ENCODE data around the gene UBE2F. TPM values are rescaled to one million over a fixed set of nuclear protein-coding genes. Genes with fewer than 3 reads are reported as not detected.
A peak's percentile ranks its signal among the peaks of the same experiment; 100 is the strongest.

The UBE2F gene
- total and polyA plus RNA-seq, 9 of the 15 experiments (the other 6 are each of a cell fraction or from before 2014, with no cell fraction given), result 18.1 to 88.1 (median 53.0) TPM

DNA sequence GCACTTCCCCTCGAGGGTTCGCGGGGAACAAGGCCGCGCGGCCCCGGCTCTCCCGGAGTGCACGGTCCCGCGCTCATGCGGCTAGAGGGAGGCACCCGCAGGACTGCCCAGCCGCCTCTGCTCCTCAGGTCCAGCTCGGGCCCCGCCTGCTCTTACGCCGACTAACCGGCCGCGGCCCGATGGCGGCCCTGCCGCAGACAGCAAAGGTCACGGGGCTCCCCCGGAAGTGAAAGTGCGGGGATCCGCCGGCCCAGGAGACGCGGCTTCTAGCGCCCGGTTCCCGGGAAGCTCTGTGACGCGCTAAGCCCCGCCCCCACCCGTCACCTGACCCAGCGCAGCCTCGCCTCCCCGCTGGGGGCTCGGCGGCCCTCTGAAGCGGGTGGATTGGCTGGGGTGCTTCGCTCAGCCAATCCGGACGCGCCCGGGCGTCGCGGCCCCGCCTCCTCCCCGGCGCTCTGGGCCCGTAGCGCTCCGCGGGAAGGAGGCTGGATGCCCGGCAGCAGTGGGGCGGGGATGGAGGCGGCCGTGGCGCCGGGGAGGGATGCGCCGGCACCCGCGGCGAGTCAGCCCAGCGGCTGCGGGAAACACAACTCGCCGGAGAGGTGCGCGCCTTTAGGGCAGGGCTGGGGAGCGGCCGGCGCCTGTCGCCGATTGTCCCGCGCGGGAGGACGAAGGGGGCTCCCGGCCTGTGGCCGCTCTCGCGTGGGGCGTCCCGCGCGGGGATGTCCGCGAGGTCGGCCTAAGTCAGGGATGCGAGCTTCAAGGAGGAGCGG lies 93.9 kb downstream of the UBE2F start, which contains the start of gene SCLY (continued):
- TF ChIP-seq, protein P1, sequence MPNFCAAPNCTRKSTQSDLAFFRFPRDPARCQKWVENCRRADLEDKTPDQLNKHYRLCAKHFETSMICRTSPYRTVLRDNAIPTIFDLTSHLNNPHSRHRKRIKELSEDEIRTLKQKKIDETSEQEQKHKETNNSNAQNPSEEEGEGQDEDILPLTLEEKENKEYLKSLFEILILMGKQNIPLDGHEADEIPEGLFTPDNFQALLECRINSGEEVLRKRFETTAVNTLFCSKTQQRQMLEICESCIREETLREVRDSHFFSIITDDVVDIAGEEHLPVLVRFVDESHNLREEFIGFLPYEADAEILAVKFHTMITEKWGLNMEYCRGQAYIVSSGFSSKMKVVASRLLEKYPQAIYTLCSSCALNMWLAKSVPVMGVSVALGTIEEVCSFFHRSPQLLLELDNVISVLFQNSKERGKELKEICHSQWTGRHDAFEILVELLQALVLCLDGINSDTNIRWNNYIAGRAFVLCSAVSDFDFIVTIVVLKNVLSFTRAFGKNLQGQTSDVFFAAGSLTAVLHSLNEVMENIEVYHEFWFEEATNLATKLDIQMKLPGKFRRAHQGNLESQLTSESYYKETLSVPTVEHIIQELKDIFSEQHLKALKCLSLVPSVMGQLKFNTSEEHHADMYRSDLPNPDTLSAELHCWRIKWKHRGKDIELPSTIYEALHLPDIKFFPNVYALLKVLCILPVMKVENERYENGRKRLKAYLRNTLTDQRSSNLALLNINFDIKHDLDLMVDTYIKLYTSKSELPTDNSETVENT (CRISPR knock-in tag; IDR thresholded peaks at IDR 0.05), result no peak
- TF ChIP-seq ZBTB17 (CRISPR knock-in tag; IDR thresholded peaks at IDR 0.05) (no peak), ZBTB12 (CRISPR knock-in tag; IDR thresholded peaks at IDR 0.05) (peak; percentile 67), TAF7 (tag; IDR thresholded peaks at IDR 0.05) (0 out of 2 replicates have a peak, but pooled peaks have one; percentile 9), CEBPG (CRISPR knock-in tag; IDR thresholded peaks at IDR 0.05) (no peak), CEBPG (tag; conservative IDR thresholded peaks at IDR 0.05 in 1 of 2, IDR thresholded peaks at IDR 0.05 in 1 of 2) (no peak), CGGBP1 (CRISPR knock-in tag; IDR thresholded peaks at IDR 0.05) (no peak), ETV1 (tag; conservative IDR thresholded peaks at IDR 0.05; ENCODE audit: low read depth) (0 out of 2 replicates have a peak, but pooled peaks have one; percentile 3), MAFK (IDR thresholded peaks at IDR 0.05; ENCODE audit: low read length) (no peak), OTX1 (CRISPR knock-in tag; IDR thresholded peaks at IDR 0.05) (no peak)
- TF ChIP-seq, protein P2, sequence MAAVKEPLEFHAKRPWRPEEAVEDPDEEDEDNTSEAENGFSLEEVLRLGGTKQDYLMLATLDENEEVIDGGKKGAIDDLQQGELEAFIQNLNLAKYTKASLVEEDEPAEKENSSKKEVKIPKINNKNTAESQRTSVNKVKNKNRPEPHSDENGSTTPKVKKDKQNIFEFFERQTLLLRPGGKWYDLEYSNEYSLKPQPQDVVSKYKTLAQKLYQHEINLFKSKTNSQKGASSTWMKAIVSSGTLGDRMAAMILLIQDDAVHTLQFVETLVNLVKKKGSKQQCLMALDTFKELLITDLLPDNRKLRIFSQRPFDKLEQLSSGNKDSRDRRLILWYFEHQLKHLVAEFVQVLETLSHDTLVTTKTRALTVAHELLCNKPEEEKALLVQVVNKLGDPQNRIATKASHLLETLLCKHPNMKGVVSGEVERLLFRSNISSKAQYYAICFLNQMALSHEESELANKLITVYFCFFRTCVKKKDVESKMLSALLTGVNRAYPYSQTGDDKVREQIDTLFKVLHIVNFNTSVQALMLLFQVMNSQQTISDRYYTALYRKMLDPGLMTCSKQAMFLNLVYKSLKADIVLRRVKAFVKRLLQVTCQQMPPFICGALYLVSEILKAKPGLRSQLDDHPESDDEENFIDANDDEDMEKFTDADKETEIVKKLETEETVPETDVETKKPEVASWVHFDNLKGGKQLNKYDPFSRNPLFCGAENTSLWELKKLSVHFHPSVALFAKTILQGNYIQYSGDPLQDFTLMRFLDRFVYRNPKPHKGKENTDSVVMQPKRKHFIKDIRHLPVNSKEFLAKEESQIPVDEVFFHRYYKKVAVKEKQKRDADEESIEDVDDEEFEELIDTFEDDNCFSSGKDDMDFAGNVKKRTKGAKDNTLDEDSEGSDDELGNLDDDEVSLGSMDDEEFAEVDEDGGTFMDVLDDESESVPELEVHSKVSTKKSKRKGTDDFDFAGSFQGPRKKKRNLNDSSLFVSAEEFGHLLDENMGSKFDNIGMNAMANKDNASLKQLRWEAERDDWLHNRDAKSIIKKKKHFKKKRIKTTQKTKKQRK (IDR thresholded peaks at IDR 0.05; ENCODE audit: borderline replicate concordance, low read depth, low read length), result no peak
- TF ChIP-seq, protein P3, sequence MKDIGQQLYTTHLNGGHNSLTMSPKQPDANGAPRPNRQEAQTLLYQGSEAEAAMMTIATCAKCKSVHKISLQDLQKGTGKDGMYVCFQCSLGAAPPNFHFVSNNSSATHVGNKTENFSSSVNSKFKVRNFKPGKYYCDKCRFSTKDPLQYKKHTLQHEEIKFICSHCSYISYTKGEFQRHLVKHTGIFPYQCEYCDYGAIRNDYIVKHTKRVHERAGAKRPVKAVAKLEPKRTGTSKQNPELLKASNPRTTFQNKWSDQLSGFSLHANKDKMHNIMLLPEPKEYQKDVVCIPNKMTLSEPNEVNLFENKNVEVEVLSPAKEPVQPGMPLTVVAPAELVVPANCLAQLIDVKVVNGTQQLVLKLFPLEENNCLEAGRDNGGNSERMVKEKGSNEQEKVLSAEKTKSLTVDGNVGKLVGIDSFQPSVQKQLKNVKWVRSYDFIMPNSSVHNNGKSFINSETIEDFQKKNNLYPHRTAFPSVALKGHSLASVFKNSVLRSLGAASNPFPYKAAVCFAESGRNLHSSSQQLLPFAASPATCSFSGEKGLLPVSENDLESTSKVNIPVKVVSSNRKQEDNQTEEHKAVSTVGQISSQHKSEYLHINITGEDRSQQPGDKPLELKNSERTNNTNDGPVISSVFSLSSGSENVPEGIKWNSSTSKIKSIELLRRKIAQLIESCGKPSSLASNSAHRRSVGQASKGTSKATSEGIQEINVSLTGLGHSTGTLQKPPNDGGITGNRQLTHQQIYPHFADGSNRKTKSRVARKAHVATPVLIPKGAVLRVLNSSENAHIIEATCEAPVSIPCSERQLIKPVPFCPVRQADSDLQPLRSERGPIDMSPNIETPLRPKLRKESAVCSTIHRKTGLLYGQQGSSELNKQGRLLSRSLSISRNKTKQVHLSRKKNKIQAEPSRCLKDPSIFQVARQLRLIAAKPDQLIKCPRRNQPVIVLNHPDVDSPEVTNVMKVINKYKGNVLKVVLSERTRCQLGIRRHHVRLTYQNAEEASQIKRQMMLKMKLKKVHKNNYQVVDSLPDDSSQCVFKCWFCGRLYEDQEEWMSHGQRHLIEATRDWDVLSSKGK (CRISPR knock-in tag; IDR thresholded peaks at IDR 0.05), result no peak
- TF ChIP-seq, protein P4, sequence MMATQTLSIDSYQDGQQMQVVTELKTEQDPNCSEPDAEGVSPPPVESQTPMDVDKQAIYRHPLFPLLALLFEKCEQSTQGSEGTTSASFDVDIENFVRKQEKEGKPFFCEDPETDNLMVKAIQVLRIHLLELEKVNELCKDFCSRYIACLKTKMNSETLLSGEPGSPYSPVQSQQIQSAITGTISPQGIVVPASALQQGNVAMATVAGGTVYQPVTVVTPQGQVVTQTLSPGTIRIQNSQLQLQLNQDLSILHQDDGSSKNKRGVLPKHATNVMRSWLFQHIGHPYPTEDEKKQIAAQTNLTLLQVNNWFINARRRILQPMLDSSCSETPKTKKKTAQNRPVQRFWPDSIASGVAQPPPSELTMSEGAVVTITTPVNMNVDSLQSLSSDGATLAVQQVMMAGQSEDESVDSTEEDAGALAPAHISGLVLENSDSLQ (IDR thresholded peaks at IDR 0.05), result peak; percentile 29; the same call in 1 of the 2 replicates

Measured in K562 (cell line).